ENCODE measurements around the gene IDH1.
"Not testable (repeated sequence)": the region's sequence is repeated elsewhere in the genome, so short reads cannot be mapped to it uniquely, and the experiment has no call there.

The IDH1 gene

DNA sequence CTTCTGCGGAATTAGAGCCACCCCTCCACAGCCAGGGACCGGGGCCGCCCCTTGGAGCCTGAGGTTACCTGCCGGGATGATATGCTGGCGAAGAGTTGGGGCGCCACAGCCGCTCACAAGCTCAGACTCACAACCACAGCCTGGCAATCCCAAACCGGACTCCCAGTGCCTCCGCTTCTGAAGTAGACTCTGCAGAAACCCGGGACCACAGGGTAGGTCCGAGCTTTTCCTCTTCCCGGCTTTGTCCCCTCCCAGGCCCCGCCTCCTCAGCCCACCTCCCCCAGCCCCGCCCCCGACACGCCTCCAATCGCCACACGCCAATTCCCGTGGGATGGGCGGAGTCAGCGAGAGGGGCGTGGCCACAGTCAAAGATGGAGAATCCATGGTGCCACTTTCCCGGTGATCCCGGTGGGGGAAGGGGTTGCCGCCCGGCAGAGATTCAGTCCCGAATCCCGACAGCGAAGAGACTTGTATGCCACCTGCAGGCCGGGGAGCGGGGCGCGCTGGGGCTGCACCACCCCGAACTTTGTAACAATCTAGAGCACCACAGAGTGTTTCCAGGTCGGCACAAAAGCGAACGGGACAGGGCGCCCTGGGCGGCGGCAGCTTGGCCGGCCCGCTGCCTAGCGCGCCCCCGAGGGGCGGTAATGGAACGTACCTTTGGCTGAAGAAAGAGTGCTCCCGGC is at the start of gene IDH1:
Gene IDH1, minus strand, starts transcription at position 201 of the 686 bp plus-strand sequence. CDS start 3,520 bp downstream, outside the sequence.
- DNase-seq: peak; percentile 59 to 97 (median 94)

DNA sequence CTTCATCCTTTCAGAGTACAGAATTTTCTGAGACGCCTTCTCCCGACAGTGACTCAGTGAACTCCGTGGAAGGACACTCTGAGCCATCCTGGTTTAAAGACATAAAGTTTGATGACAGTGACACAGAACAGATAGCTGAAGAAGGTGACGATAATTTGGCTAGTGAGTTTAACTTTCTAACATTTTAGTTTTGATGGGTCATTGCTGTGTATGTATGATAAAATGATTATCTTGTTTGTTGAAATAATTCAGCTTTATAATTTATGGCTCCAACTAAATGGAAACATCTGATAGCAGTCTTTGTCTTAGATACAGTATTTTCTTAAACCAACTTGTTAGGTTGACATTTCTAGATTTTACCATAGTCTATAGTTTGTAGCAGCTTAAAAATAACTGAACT is 49.3 kb upstream of the IDH1 start:
- no peak for DNase-seq

- DNase-seq: no peak
Observed at GRCh38 chr2:208300847-208301618, 46.2 kb upstream of the IDH1 start.

GRCh38 chr2:208297961-208298360 is 43.1 kb upstream of the IDH1 start:
- no peak for DNase-seq

- no peak for DNase-seq
Observed at GRCh38 chr2:208296610-208297009, 41.7 kb upstream of the IDH1 start.

GRCh38 chr2:208295834-208296233 is 41.0 kb upstream of the IDH1 start:
- no peak for DNase-seq

DNA sequence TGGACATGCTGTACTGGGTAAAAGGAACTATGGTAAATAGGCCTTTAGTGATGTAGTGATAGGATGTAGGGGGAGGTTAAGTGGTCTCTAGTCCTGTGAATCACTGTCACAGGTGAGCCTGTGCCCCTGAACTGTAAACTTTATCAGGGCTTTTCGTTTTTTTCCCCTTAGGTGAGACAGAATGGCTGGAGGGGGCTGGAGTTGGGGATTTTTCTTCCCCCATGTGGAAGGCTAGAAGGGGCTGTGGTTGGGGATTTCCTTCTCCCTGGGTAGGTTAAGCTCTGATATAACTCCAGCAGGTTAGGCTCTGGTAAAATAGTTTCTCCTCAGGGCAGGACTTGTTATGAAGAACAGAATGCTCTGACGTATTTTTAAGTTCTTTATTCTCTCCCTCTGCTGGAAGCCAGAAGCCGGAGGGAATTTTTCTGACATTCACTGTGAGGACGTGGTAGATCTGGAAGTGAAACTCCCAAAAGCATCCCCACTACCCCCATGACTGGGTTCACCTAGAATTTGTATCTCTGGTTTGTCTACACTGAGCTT is 39.7 kb upstream of the IDH1 start:
- no peak for DNase-seq

DNA sequence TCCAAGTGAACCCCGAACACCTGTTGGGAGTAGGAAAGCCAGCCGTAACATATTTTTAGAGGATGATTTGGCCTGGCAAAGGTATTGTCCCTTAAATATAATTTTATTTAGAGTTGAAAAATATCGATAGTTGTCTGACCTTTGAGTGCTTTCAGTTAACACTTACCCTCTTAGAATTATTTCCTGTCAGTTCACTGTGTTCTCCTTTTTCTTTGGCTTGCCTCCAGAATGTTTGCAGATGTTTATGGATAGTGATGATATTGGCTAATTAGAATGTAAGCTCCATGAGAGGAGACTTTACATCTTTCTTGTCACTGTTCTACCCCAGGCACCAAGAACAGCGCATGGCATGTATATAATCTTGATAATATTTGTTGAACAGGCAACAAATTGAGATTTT is 31.0 kb upstream of the IDH1 start:
- no peak for DNase-seq

- no peak for DNase-seq
Observed at GRCh38 chr2:208280933-208281332, 26.1 kb upstream of the IDH1 start.

DNA sequence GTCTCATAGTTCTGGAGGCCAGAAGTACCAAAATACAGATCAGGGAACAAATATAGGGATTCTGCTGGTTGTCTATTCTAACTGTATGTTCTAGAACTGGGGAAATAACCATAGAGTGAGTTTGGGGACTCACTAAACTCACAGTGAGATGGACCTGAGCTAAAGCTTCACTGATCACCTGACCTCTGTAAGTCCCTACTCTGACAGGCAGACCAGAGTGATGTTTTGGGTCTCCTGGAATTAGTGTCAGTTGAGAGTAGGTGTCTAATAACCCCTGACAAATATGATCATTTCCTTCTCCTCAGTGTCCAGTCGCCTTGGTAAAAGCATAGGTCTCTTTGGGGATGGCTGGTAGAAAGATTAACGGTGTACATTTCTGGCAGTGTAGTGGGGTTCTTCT is 25.4 kb upstream of the IDH1 start:
- DNase-seq: no peak

DNA sequence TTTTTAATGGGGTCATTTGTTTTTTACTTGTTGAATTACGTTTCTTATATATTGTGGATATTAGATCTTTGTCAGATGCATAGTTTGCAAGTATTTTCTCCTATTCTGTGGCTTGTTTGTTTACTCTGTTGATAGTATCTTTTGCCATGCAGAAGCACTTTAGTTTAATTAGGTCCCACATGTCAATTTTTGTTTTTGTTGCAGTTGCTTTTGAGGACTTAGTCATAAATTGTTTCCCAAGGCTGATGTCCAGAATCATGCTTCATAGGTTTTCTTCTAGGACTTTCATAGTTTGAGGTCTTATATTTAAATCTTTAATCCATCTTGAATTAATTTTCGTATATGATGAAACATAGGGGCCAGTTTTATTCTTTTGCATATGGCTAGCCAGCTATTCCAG is 24.4 kb upstream of the IDH1 start:
- DNase-seq: no peak

- DNase-seq: no peak
Observed at GRCh38 chr2:208278549-208278948, 23.7 kb upstream of the IDH1 start.

- no peak for DNase-seq
Observed at GRCh38 chr2:208274748-208275147, 19.9 kb upstream of the IDH1 start.

- no peak for DNase-seq
Observed at GRCh38 chr2:208269091-208269490, 14.2 kb upstream of the IDH1 start.

GRCh38 chr2:208268156-208268952 is 13.5 kb upstream of the IDH1 start:
- no peak for DNase-seq

GRCh38 chr2:208267526-208267925 is 12.7 kb upstream of the IDH1 start:
- DNase-seq: not testable (repeated sequence)

DNA sequence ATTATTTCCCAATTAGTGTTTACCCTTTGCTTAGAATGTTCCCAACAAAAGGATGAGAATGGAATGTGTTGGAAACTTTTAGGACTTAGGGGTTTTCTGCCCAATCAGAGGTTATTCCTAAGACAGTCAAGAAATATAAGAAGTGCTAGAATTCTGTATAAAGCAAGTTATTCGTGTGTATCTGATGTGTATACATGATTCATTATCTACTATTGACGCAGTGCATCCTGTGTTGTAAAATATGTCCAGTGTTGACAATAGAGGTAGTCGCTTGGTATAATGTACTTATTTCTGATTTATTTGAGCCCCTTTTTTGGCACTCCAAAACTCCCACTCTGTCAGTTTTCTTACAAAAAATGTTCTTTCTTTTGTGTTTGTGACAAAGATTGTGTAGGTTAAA is 12.1 kb upstream of the IDH1 start:
- DNase-seq: no peak

DNA sequence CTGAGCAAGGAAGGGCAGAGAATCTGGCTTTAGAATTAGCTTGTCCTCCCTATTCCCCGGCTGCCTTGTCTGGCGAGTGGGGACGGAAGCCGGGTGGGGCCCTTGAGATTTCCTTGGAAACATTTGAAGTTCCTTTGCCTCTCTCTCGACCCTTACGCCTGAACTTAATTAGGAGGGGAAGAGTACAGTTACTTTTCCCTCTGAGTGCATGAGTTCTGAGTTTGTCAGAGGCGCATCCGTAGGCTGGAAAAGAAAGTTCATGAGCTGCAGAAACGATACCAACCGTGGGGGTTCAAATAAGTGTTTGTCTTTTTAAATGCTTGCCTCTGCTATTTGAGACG is 11.7 kb upstream of the IDH1 start:
- no peak for DNase-seq

- DNase-seq: peak; percentile 87 to 99 (median 97)
Observed at GRCh38 chr2:208265801-208266552, 11.1 kb upstream of the IDH1 start, which contains the start of gene PIKFYVE. TSS of gene PIKFYVE (plus strand) at chr2:208266255. CDS start at chr2:208271520, 5,265 bp downstream.

DNA sequence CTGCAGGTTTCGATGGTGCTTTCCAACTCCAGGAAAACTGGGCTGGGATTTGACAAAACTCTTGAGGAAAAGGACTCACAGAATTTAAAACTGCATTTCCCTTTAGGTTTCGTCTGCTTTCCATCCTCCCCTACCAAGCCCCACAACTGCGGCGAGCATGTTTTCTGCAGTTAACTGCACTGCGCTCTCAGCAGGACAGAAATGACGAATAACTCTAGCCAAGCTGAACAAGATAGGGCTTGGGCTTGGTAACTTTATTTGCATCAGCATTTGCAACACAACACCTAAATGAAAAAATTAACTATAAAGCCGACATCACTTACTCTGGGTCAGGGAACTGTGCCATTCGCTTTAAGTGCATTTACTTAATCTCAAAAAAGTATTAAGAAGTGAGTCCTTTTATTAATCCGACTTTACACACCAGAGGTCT is 10.5 kb upstream of the IDH1 start:
- DNase-seq: peak in 10 of 14 donors; percentile 19 to 72 (median 30)

GRCh38 chr2:208256849-208257813 is 2.3 kb upstream of the IDH1 start:
- not testable (repeated sequence) for DNase-seq
